Fibroblast of villous mesenchyme (primary cell): Measurements from ENCODE around the gene ENGASE. TPM values are rescaled to one million over a fixed set of nuclear protein-coding genes. Genes with fewer than 3 reads are reported as not detected.

Experiments
- DNase-seq: peaks from one replicate; pipeline ENCODE4 v3.0.0-alpha.2; 2010; ENCODE audit warnings: low read depth
- H3K4me3 ChIP-seq: 2 replicates; pipeline ENCODE4 v1.5.1; 2011; ENCODE audit warnings: low read depth, mild to moderate bottlenecking, low read length
- CTCF ChIP-seq: IDR thresholded peaks from 2 replicates; pipeline ENCODE4 v1.5.1; 2012; ENCODE audit warnings: low read depth, mild to moderate bottlenecking, low read length; ENCODE audit not compliant: insufficient read depth
- total RNA-seq: library from RNA; depleted of rRNA; stranded (reverse); fragments of >200 nt; gene quantifications from 2 replicates; pipeline ENCODE4 v1.2.3, GENCODE V29; 2012

The ENGASE gene
- total RNA-seq, 1 donor: 11.2 TPM

GRCh38 chr17:79135628-79136405 is 61.2 kb downstream of the ENGASE start:
- DNase-seq: no peak
- H3K4me3 ChIP-seq: no peak overlapping the region
- TF ChIP-seq CTCF: no peak

Other genes starting within 250 kb of the ENGASE start
- gene USP36, start 234.0 kb upstream of the ENGASE start, total RNA-seq: 32.4 and 33.5 TPM in 2 replicates
- gene CEP295NL, start 171.6 kb upstream of the ENGASE start, total RNA-seq: 3.9 and 5.6 TPM in 2 replicates
- 157 and 189 TPM in 2 replicates for gene TIMP2, start 149.4 kb upstream of the ENGASE start, total RNA-seq
- gene LGALS3BP, start 94.9 kb upstream of the ENGASE start, total RNA-seq: 297 and 325 TPM in 2 replicates
- 49.6 and 63.9 TPM in 2 replicates for gene CANT1, start 65.1 kb upstream of the ENGASE start, total RNA-seq
- 28.3 and 63.5 TPM in 2 replicates for gene C1QTNF1, start 50.7 kb upstream of the ENGASE start, total RNA-seq